Measurements from ENCODE around the gene PPP1R15A.

DNA sequence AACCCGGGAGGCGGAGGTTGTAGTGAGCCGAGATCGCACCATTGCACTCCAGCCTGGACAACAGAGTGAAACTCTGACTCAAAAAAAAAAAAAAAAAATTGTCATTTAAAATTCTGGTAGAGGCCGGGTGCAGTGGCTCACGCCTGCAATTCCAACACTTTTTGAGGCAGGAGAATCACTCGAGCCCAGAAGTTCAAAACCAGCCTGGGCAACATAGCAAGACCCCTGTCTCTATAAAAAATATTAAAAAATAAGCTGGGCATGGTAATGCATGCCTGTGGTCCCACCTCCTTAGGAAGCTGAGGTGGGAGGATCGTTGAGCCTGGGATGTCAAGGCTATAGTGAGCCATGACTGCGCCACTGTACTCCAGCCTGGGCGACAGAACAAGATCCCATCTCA, 34.1 kb downstream of the PPP1R15A start:
- no peak for TF ChIP-seq EZH2 (IDR thresholded peaks at IDR 0.05; ENCODE audit: insufficient read depth, poor library complexity, severe bottlenecking)
- TF ChIP-seq EZH2phosphoT487 (IDR thresholded peaks at IDR 0.05; ENCODE audit: insufficient read depth, low read depth) = no peak

Data from GM23248 (cell line).